Measurements from ENCODE around the gene VSX1.

Gene VSX1

DNA sequence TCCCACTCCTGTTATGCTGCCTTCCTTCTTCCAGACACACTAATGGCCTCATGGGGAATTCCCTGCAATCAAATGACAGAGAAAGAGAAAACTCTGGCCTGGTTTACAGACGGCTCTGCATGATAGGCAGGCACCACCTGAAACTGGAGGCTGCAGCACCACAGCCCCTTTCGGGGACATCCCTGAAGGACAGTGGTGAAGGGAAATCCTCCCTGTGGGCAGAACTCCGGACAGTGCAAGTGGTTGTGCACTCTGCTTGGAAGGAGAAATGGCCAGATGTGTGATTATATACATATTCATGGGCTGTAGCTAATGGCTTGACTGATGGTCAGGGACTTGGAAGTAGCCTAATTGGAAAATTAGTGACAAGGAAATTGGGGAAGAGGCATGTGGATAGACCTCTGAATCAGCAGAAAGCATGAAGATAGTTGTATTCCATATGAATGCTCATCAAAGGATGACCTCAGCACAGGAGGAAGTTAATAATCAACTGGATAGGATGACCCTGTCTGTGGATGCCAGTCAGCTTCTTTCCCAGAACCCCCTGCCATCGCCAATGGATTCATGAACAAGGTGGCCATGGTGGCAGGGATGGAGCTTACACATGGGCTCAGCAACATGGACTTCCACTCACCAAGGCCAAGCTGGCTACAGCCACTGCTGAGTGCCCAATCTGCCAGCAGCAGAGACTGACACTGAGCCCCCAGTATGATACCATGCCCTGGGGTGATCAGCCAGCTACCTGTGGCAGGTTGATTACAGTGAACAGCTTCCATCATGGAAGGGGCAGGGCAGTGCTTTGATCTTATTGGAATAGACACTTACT, 44.5 kb upstream of the VSX1 start:
- H3K4me3 ChIP-seq (ENCODE audit: low read depth, low read length), result no peak overlapping the region
- no peak for TF ChIP-seq CTCF (IDR thresholded peaks at IDR 0.05; ENCODE audit: low read depth, low read length)
- no peak for TF ChIP-seq POLR2A (IDR thresholded peaks at IDR 0.05; ENCODE audit: extremely low read depth, insufficient read length)
- no peak for TF ChIP-seq MYC (IDR thresholded peaks at IDR 0.05; ENCODE audit: low read depth, low read length)
- TF ChIP-seq MAX (IDR thresholded peaks at IDR 0.05; ENCODE audit: low read depth, low read length), result no peak
- no peak for DNase-seq (ENCODE audit: low read depth)

GRCh38 chr20:25125636-25126035, 43.7 kb upstream of the VSX1 start:
- DNase-seq (ENCODE audit: low read depth), result no peak
- TF ChIP-seq CTCF (IDR thresholded peaks at IDR 0.05; ENCODE audit: low read depth, low read length) (no peak), MAX (IDR thresholded peaks at IDR 0.05; ENCODE audit: low read depth, low read length) (no peak), MYC (IDR thresholded peaks at IDR 0.05; ENCODE audit: low read depth, low read length) (no peak), POLR2A (IDR thresholded peaks at IDR 0.05; ENCODE audit: extremely low read depth, insufficient read length) (no peak)
- H3K4me3 ChIP-seq (ENCODE audit: low read depth, low read length), result no peak overlapping the region

- DNase-seq (ENCODE audit: low read depth), result no peak
- no peak for TF ChIP-seq POLR2A (IDR thresholded peaks at IDR 0.05; ENCODE audit: extremely low read depth, insufficient read length)
- TF ChIP-seq MYC (IDR thresholded peaks at IDR 0.05; ENCODE audit: low read depth, low read length), result no peak
- TF ChIP-seq CTCF (IDR thresholded peaks at IDR 0.05; ENCODE audit: low read depth, low read length), result no peak
- no peak for TF ChIP-seq MAX (IDR thresholded peaks at IDR 0.05; ENCODE audit: low read depth, low read length)
- no peak overlapping the region for H3K4me3 ChIP-seq (ENCODE audit: low read depth, low read length)
Measured at GRCh38 chr20:25120920-25121319, 39.0 kb upstream of the VSX1 start.

DNA sequence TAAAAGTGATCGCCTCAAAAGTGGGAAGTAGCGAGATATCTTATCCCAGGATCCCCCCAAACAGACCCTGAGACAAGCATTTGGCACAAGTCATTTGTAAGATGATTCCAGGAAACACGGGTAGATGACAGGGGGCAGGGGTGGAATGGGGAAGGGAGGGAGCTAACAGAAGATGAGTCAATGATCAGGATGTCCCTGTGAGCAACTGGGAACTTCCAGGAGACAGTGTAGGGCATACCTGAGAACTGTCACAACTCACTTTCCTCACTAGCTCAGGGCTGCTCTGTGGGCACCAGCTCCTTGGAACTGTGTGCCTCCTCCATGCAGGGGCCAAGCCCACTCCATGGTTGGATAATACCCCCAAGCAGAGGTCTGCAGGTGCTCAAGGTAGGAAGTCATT, 38.5 kb upstream of the VSX1 start:
- H3K4me3 ChIP-seq (ENCODE audit: low read depth, low read length), result no peak overlapping the region
- no peak for DNase-seq (ENCODE audit: low read depth)
- TF ChIP-seq MAX (IDR thresholded peaks at IDR 0.05; ENCODE audit: low read depth, low read length) (no peak), POLR2A (IDR thresholded peaks at IDR 0.05; ENCODE audit: extremely low read depth, insufficient read length) (no peak), CTCF (IDR thresholded peaks at IDR 0.05; ENCODE audit: low read depth, low read length) (no peak), MYC (IDR thresholded peaks at IDR 0.05; ENCODE audit: low read depth, low read length) (no peak)

GRCh38 chr20:25118529-25118928, 36.6 kb upstream of the VSX1 start:
- TF ChIP-seq MAX (IDR thresholded peaks at IDR 0.05; ENCODE audit: low read depth, low read length) (no peak), CTCF (IDR thresholded peaks at IDR 0.05; ENCODE audit: low read depth, low read length) (no peak), POLR2A (IDR thresholded peaks at IDR 0.05; ENCODE audit: extremely low read depth, insufficient read length) (no peak), MYC (IDR thresholded peaks at IDR 0.05; ENCODE audit: low read depth, low read length) (no peak)
- H3K4me3 ChIP-seq (ENCODE audit: low read depth, low read length), result no peak overlapping the region
- no peak for DNase-seq (ENCODE audit: low read depth)

All from NB4 (cell line).